Panc1 (cell line): ENCODE results near the gene PNMA6E. TPM values are rescaled to one million over a fixed set of nuclear protein-coding genes. Genes with fewer than 3 reads are reported as not detected.

ENCODE experiments used
- ATAC-seq: fragments of 200-7000 bp; cut with Tn5 transposase; 2 replicates; pipeline ENCODE4 v1.9.1; 2020; ENCODE audit warnings: mild to moderate bottlenecking, moderate library complexity
- BruUV-seq: library from RNA; stranded (reverse); fragments of 400-500 nt; replicated peaks from 2 replicates; lab custom pipeline; 2021; lab: Mats Ljungman, UMichigan
- CTCF ChIA-PET: fragments of 300-600 bp; sonication (Branson Sonifier 250); formaldehyde crosslinking; loops from one replicate; lab custom pipeline; 2022; ENCODE audit warnings: antibody characterized with exemption; lab: Charles Lee
- POLR2A ChIA-PET: fragments of 300-600 bp; sonication (Branson Sonifier 250); formaldehyde crosslinking; loops from one replicate; lab custom pipeline; 2022; ENCODE audit warnings: antibody characterized with exemption; lab: Charles Lee
- DNase-seq: peaks from one replicate; pipeline ENCODE4 v3.0.0-alpha.2; 2010; ENCODE audit warnings: low read depth, low spot score
- H3K27ac ChIP-seq: 2 replicates; pipeline ENCODE4 v1.5.1; 2011; ENCODE audit warnings: mild to moderate bottlenecking, low read length, inconsistent platforms
- H3K27me3 ChIP-seq: fragments of 200-500 bp; sonication (Bioruptor generic); 2 replicates; pipeline ENCODE4 v1.6.0; 2014; ENCODE audit warnings: low read length, inconsistent platforms; ENCODE audit not compliant: control insufficient read depth, insufficient read depth
- H3K36me3 ChIP-seq: fragments of 200-500 bp; sonication (Bioruptor generic); 2 replicates; pipeline ENCODE4 v1.5.1; 2014; ENCODE audit warnings: inconsistent platforms, mild to moderate bottlenecking, low read length, moderate library complexity; ENCODE audit not compliant: control insufficient read depth, insufficient read depth
- H3K4me1 ChIP-seq: 2 replicates; pipeline ENCODE4 v1.5.1; 2011; ENCODE audit warnings: inconsistent platforms, mild to moderate bottlenecking, low read length, moderate library complexity; ENCODE audit not compliant: control insufficient read depth, insufficient read depth
- H3K4me3 ChIP-seq, 2 experiments: 2 replicates each; pipeline ENCODE4 v1.5.1; 2011 to 2012; ENCODE audit warnings: low read depth in 2 of 2, low read length in 2 of 2, mild to moderate bottlenecking in 2 of 2, inconsistent platforms in 1 of 2, moderate library complexity in 1 of 2
- H3K9me3 ChIP-seq: fragments of 200-500 bp; sonication (Bioruptor generic); 2 replicates; pipeline ENCODE4 v1.5.1; 2014; ENCODE audit warnings: low read depth, mild to moderate bottlenecking, inconsistent platforms, low read length, moderate library complexity; ENCODE audit not compliant: control insufficient read depth, insufficient read depth
- CTCF ChIP-seq: fragments of 450-650 bp; IDR thresholded peaks from 2 replicates; pipeline ENCODE4 v1.5.1; 2017; ENCODE audit warnings: mild to moderate bottlenecking
- POLR2AphosphoS5 ChIP-seq: IDR thresholded peaks from 2 replicates; pipeline ENCODE4 v1.6.1; 2012; ENCODE audit warnings: mild to moderate bottlenecking, low read depth, low read length, moderate library complexity
- REST ChIP-seq, 2 experiments: IDR thresholded peaks; 2 replicates each; pipeline ENCODE4 v1.6.1; 2011 to 2012; ENCODE audit warnings: low read depth in 2 of 2, control low read depth in 1 of 2, low read length in 1 of 2, mild to moderate bottlenecking in 1 of 2, moderate library complexity in 1 of 2; ENCODE audit not compliant: insufficient read depth in 1 of 2
- SIN3A ChIP-seq: IDR thresholded peaks from 2 replicates; pipeline ENCODE4 v1.6.1; 2012; ENCODE audit warnings: low read depth, mild to moderate bottlenecking, low read length, moderate library complexity, borderline replicate concordance; ENCODE audit not compliant: insufficient read depth
- TCF7L2 ChIP-seq: IDR thresholded peaks from 2 replicates; pipeline ENCODE4 v1.6.1; 2011; ENCODE audit warnings: mild to moderate bottlenecking, low read depth, low read length, inconsistent platforms
- in situ Hi-C: cut with HindIII; loops from 2 replicates; pipeline ENCODE4 v1.10.0; 2016; ENCODE audit warnings: low sequenced_read_pairs, low pct_unique_long_range_greater_than_20kb
- intact Hi-C: fragments of 100-400 bp; cut with micrococcal nuclease; formaldehyde crosslinking; loops from one replicate; pipeline ENCODE4 v1.10.0; 2022; ENCODE audit not compliant: unreplicated experiment
- total RNA-seq: library from RNA; stranded (reverse); gene quantifications from one replicate; pipeline ENCODE4 v1.2.1, GENCODE V29; 2021; ENCODE audit not compliant: unreplicated experiment

The PNMA6E gene
- total RNA-seq, 1 experiment from 2014 or later, result not detected

GRCh38 chrX:153400146-153401132, 711 bp downstream of the PNMA6E start:
- Histone ChIP-seq H3K4me1 (no peaks in the 10 kb centered on the region), H3K27me3 (peaks cover 2% of the 10 kb centered on the region; the same call in 1 of the 2 replicates), H3K27ac (no peak overlapping the region), H3K9me3 (no peaks in the 10 kb centered on the region), H3K4me3 (no peak overlapping the region), H3K36me3 (no peaks in the 10 kb centered on the region)
- in situ Hi-C loops (no loop called here), intact Hi-C loops (no loop called here)
- CTCF ChIA-PET, result interaction anchor here (0.7 kb wide), 1 partner anchor 8 kb away, joined by 5 read pairs; no protein-coding TSS in a partner anchor
- DNase-seq, result no peak
- peak; percentile 76 for ATAC-seq
- POLR2A ChIA-PET, result no interaction called here
- BruUV-seq, result no TSS peak
- TF ChIP-seq POLR2AphosphoS5, result no peak
- peak; percentile 92 for TF ChIP-seq CTCF
- no peak for TF ChIP-seq TCF7L2

GRCh38 chrX:153398275-153398960, 2.7 kb downstream of the PNMA6E start:
- H3K27me3 ChIP-seq, result peaks cover 2% of the 10 kb centered on the region; the same call in 1 of the 2 replicates
- in situ Hi-C loops, result no loop called here

More at GRCh38 chrX:153398275-153398960, 2.7 kb downstream of the PNMA6E start:
- ChIA-PET CTCF (interaction anchor here (0.5 to 0.8 kb wide), 3 partner anchors 72 to 266 kb away, joined by 4 to 10 read pairs (median 5); no protein-coding TSS in a partner anchor), POLR2A (no interaction called here)
- Histone ChIP-seq H3K4me1 (no peaks in the 10 kb centered on the region), H3K36me3 (no peaks in the 10 kb centered on the region), H3K4me3 (no peak overlapping the region), H3K9me3 (no peaks in the 10 kb centered on the region), H3K27ac (no peak overlapping the region)
- intact Hi-C loops, result no loop called here
- DNase-seq (no peak), ATAC-seq (no peak)
- no peak for TF ChIP-seq SIN3A
- TF ChIP-seq POLR2AphosphoS5, result no peak
- TF ChIP-seq TCF7L2, result no peak
- no peak for TF ChIP-seq REST (IDR thresholded peaks at IDR 0.05; ENCODE audit: insufficient read depth in 1 of 2, low read depth in 2 of 2, low read length in 1 of 2)
- TF ChIP-seq CTCF, result no peak
- BruUV-seq, result no TSS peak
